HG02852 (cell line): ENCODE measurements around the gene CLRN1.
"Not testable (repeated sequence)": the region's sequence is repeated elsewhere in the genome, so short reads cannot be mapped to it uniquely, and the experiment has no call there.

ENCODE experiments used
- ATAC-seq: cut with Tn5 transposase; IDR thresholded peaks from one replicate; pipeline ENCODE4 v1.9.1; 2021; ENCODE audit warnings: mild to moderate bottlenecking, moderate library complexity; ENCODE audit not compliant: unreplicated experiment

Gene CLRN1

GRCh38 chr3:150972366-150973071 lies at the start of gene CLRN1:
Gene CLRN1 (minus strand): TSS chr3:150972727. CDS start chr3:150972708, 19 bp downstream.
- ATAC-seq, result no peak

GRCh38 chr3:151016478-151016795 lies 43.9 kb upstream of the CLRN1 start:
- no peak for ATAC-seq

GRCh38 chr3:151015767-151016477 lies 43.4 kb upstream of the CLRN1 start:
- no peak for ATAC-seq

GRCh38 chr3:151015181-151015580 lies 42.7 kb upstream of the CLRN1 start:
- ATAC-seq, result no peak

- ATAC-seq, result no peak
Measured at GRCh38 chr3:151014501-151015018, 42.0 kb upstream of the CLRN1 start.

- no peak for ATAC-seq
Measured at GRCh38 chr3:151012753-151013152, 40.2 kb upstream of the CLRN1 start.

GRCh38 chr3:151011427-151011826 lies 38.9 kb upstream of the CLRN1 start:
- no peak for ATAC-seq

- ATAC-seq, result no peak
Measured at GRCh38 chr3:151009981-151010380, 37.5 kb upstream of the CLRN1 start.

- ATAC-seq, result no peak
Measured at GRCh38 chr3:151009430-151009829, 36.9 kb upstream of the CLRN1 start.

- ATAC-seq, result no peak
Measured at GRCh38 chr3:151008699-151009098, 36.2 kb upstream of the CLRN1 start.

- no peak for ATAC-seq
Measured at GRCh38 chr3:151003768-151004134, 31.2 kb upstream of the CLRN1 start.

GRCh38 chr3:151003029-151003767 lies 30.7 kb upstream of the CLRN1 start:
- ATAC-seq, result no peak

GRCh38 chr3:151002003-151002981 lies 29.8 kb upstream of the CLRN1 start:
- no peak for ATAC-seq

- ATAC-seq, result no peak
Measured at GRCh38 chr3:150998996-150999395, 26.5 kb upstream of the CLRN1 start.

- ATAC-seq, result no peak
Measured at GRCh38 chr3:150996731-150997130, 24.2 kb upstream of the CLRN1 start.

- ATAC-seq, result no peak
Measured at GRCh38 chr3:150995510-150995909, 23.0 kb upstream of the CLRN1 start.

GRCh38 chr3:150989208-150989607 lies 16.7 kb upstream of the CLRN1 start:
- no peak for ATAC-seq

- ATAC-seq, result not testable (repeated sequence)
Measured at GRCh38 chr3:150988395-150988794, 15.9 kb upstream of the CLRN1 start.

GRCh38 chr3:150985711-150986110 lies 13.2 kb upstream of the CLRN1 start:
- ATAC-seq, result no peak

GRCh38 chr3:150984066-150984465 lies 11.5 kb upstream of the CLRN1 start:
- no peak for ATAC-seq
